GM18511 (cell line): Measurements from ENCODE around the gene TLK2.

Source experiments
- ATAC-seq: cut with Tn5 transposase; IDR thresholded peaks from one replicate; pipeline ENCODE4 v1.9.1; 2021; ENCODE audit warnings: mild to moderate bottlenecking, moderate library complexity; ENCODE audit not compliant: unreplicated experiment

Gene TLK2

GRCh38 chr17:62652251-62653001, 173.8 kb downstream of the TLK2 start:
- ATAC-seq, result no peak

GRCh38 chr17:62653002-62653825, 174.6 kb downstream of the TLK2 start:
- peak; percentile 87 for ATAC-seq

GRCh38 chr17:62653826-62654761, 175.5 kb downstream of the TLK2 start:
- ATAC-seq, result peak; percentile 6

- ATAC-seq, result no peak
These were observed 177.0 kb downstream of the TLK2 start for GRCh38 chr17:62655656-62656055.

- no peak for ATAC-seq
These were observed 177.8 kb downstream of the TLK2 start for GRCh38 chr17:62656446-62656845.

- ATAC-seq, result no peak
These were observed 178.6 kb downstream of the TLK2 start for GRCh38 chr17:62657145-62657665.

- ATAC-seq, result no peak
These were observed 179.1 kb downstream of the TLK2 start for GRCh38 chr17:62657690-62658089.

GRCh38 chr17:62658136-62658920, 179.7 kb downstream of the TLK2 start:
- no peak for ATAC-seq

- ATAC-seq, result no peak
These were observed 182.0 kb downstream of the TLK2 start for GRCh38 chr17:62660629-62661118.

- no peak for ATAC-seq
These were observed 182.7 kb downstream of the TLK2 start for GRCh38 chr17:62661337-62661736.

- ATAC-seq, result no peak
These were observed 184.2 kb downstream of the TLK2 start for GRCh38 chr17:62662855-62663254.
